Loucy (cell line): ENCODE data around the gene CERS6.
A peak's percentile ranks its signal among the peaks of the same experiment; 100 is the strongest.

ENCODE experiments used
- H2AFZ ChIP-seq: fragments of 200-600 bp; sonication (generic); 2 replicates; pipeline ENCODE4 v1.6.0; 2016; ENCODE audit warnings: antibody characterized with exemption, mild to moderate bottlenecking, low read length, moderate library complexity
- H3F3A ChIP-seq: fragments of 200-600 bp; 2 replicates; pipeline ENCODE4 v1.6.0; 2016; ENCODE audit warnings: antibody characterized with exemption, low read depth, mild to moderate bottlenecking
- H3K27me3 ChIP-seq: fragments of 200-600 bp; sonication (generic); 2 replicates; pipeline ENCODE4 v1.6.1; 2014; ENCODE audit warnings: low read length, mild to moderate bottlenecking; ENCODE audit not compliant: insufficient read depth, poor library complexity, severe bottlenecking
- H3K36me3 ChIP-seq: fragments of 200-600 bp; sonication (generic); 2 replicates; pipeline ENCODE4 v1.6.1; 2016; ENCODE audit warnings: low read length; ENCODE audit not compliant: insufficient read depth
- H3K4me1 ChIP-seq: fragments of 200-600 bp; sonication (generic); 2 replicates; pipeline ENCODE4 v1.5.1; 2014; ENCODE audit warnings: low read length, mild to moderate bottlenecking; ENCODE audit not compliant: insufficient read depth, poor library complexity, severe bottlenecking
- H3K4me2 ChIP-seq: fragments of 200-600 bp; sonication (generic); 2 replicates; pipeline ENCODE4 v1.6.0; 2014; ENCODE audit warnings: antibody characterized with exemption, low read length, low read depth, mild to moderate bottlenecking; ENCODE audit not compliant: poor library complexity, severe bottlenecking
- H3K4me3 ChIP-seq: fragments of 200-600 bp; sonication (generic); 2 replicates; pipeline ENCODE4 v1.5.1; 2014; ENCODE audit warnings: low read length, mild to moderate bottlenecking, mixed read lengths; ENCODE audit not compliant: poor library complexity, severe bottlenecking
- H3K79me2 ChIP-seq: fragments of 200-600 bp; sonication (generic); 2 replicates; pipeline ENCODE4 v1.6.1; 2014; ENCODE audit warnings: low read length; ENCODE audit not compliant: insufficient read depth
- H3K9ac ChIP-seq: fragments of 200-600 bp; sonication (generic); 2 replicates; pipeline ENCODE4 v1.6.0; 2014; ENCODE audit warnings: mild to moderate bottlenecking, low read depth, low read length, moderate library complexity; ENCODE audit not compliant: poor library complexity, severe bottlenecking
- H3K9me2 ChIP-seq: fragments of 200-600 bp; sonication (generic); replicated peaks from 2 replicates; pipeline ENCODE4 v1.6.1; 2016; ENCODE audit warnings: low read depth, low read length, mixed read lengths
- H3K9me3 ChIP-seq: fragments of 200-600 bp; sonication (generic); 2 replicates; pipeline ENCODE4 v1.6.1; 2014; ENCODE audit warnings: mild to moderate bottlenecking, antibody characterized with exemption, low read length, low read depth; ENCODE audit not compliant: insufficient read depth
- H4K20me1 ChIP-seq: fragments of 200-600 bp; sonication (generic); 2 replicates; pipeline ENCODE4 v1.6.0; 2014; ENCODE audit warnings: antibody characterized with exemption, low read length, mild to moderate bottlenecking; ENCODE audit not compliant: insufficient read depth, poor library complexity, severe bottlenecking
- EZH2phosphoT487 ChIP-seq: fragments of 200-600 bp; IDR thresholded peaks from 2 replicates; pipeline ENCODE4 v1.6.1; 2018; ENCODE audit warnings: antibody characterized with exemption, mild to moderate bottlenecking, moderate library complexity, borderline replicate concordance
- TF ChIP-seq, protein P1 (sequence below): fragments of 200-600 bp; sonication (generic); conservative IDR thresholded peaks from 2 replicates; pipeline ENCODE4 v1.5.1; 2014; ENCODE audit warnings: mild to moderate bottlenecking, antibody characterized with exemption, low read length

Gene CERS6

DNA sequence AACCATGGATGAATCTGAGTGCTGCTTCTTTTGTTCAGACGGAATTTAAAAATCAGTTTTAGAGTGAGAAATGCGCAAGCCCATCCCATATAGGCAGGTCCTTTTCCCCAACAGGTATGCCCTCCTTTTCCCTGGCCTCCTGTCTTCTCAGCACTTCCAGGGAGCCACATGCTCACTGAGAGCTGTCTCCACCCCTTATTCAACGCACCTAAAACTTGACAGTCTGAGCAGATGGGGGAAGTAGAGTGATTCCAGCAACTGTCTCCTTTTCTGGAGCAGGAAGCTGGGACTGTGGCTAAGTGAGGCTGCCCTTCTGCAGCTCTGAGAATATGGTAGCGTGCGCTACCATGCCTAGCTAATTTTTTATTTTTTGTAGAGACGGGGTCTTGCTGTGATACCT lies 293.2 kb downstream of the CERS6 start:
- H3K4me3 ChIP-seq, result no peak overlapping the region
- H3K4me2 ChIP-seq, result no peak overlapping the region
- no peaks in the 10 kb centered on the region for H3K9me3 ChIP-seq
- no peak for TF ChIP-seq EZH2phosphoT487
- TF ChIP-seq, protein P1, sequence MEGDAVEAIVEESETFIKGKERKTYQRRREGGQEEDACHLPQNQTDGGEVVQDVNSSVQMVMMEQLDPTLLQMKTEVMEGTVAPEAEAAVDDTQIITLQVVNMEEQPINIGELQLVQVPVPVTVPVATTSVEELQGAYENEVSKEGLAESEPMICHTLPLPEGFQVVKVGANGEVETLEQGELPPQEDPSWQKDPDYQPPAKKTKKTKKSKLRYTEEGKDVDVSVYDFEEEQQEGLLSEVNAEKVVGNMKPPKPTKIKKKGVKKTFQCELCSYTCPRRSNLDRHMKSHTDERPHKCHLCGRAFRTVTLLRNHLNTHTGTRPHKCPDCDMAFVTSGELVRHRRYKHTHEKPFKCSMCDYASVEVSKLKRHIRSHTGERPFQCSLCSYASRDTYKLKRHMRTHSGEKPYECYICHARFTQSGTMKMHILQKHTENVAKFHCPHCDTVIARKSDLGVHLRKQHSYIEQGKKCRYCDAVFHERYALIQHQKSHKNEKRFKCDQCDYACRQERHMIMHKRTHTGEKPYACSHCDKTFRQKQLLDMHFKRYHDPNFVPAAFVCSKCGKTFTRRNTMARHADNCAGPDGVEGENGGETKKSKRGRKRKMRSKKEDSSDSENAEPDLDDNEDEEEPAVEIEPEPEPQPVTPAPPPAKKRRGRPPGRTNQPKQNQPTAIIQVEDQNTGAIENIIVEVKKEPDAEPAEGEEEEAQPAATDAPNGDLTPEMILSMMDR, result no peak
- H3K36me3 ChIP-seq, result no peaks in the 10 kb centered on the region
- H3K79me2 ChIP-seq, result no peaks in the 10 kb centered on the region
- H4K20me1 ChIP-seq, result no peaks in the 10 kb centered on the region
- H2AFZ ChIP-seq, result no peak overlapping the region
- H3K27me3 ChIP-seq, result no peaks in the 10 kb centered on the region
- peaks cover 46% of the 10 kb centered on the region for H3K4me1 ChIP-seq
- H3K9me2 ChIP-seq, result no peaks in the 10 kb centered on the region
- H3F3A ChIP-seq, result no peaks in the 10 kb centered on the region
- no peak overlapping the region for H3K9ac ChIP-seq

DNA sequence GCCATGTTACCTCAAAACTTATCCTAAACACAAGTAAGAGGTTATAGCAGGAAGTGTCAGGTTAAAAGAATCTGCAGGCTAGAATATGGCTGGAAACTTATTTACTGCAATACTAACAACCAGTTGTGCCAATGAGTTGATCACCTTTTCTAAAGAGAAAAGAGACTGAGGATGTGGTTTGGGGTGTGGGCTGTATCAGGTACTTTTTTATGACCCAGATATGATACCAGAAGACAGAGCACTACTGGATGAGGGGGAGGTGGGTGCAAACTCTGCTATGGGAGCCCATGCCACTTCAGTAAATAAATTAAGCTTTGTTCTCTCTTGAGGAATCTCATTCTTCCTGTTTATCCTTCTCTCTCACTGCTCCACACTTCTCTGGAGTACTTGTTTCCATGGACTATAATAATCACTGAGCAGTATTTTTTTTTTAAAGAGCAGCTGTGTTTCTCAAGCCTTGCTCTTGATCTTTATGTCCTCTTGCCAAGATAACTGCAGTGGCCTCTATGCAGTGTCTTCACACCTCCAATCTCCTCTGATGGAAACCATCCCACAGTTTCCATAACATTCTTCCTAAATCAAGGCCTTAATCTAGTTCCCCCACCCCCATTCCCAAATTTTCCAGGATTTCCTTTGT lies 295.1 kb downstream of the CERS6 start:
- TF ChIP-seq, protein P1, result no peak
- TF ChIP-seq EZH2phosphoT487, result no peak
- H3K27me3 ChIP-seq, result no peaks in the 10 kb centered on the region
- H3K9me3 ChIP-seq, result no peaks in the 10 kb centered on the region
- no peak overlapping the region for H2AFZ ChIP-seq
- no peak overlapping the region for H3K9ac ChIP-seq
- no peaks in the 10 kb centered on the region for H3F3A ChIP-seq
- no peaks in the 10 kb centered on the region for H3K79me2 ChIP-seq
- H3K36me3 ChIP-seq, result no peaks in the 10 kb centered on the region
- H3K9me2 ChIP-seq, result no peaks in the 10 kb centered on the region
- H3K4me3 ChIP-seq, result peak overlapping the region; percentile 21
- peak overlapping the region; percentile 61 for H3K4me2 ChIP-seq
- H4K20me1 ChIP-seq, result no peaks in the 10 kb centered on the region
- peaks cover 62% of the 10 kb centered on the region for H3K4me1 ChIP-seq

DNA sequence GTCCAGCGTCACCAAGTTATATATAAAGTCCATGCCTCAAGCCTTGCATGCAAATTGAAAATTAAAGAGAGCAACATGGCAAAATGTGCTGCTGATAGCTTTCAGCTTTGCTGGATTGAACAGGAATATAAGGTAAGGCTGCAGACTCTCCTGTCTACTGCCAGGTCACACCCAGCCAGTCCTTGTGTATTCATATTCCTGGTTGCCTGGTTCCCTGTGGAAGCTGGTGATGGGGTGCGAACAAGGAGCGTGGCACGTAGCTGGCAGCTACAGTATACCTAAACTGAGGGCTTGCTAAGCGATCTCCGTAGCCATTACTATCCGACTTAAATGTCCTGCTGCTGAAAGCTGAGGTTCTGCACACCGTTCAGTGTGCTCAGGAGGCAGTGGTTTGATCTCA lies 296.3 kb downstream of the CERS6 start:
- no peaks in the 10 kb centered on the region for H3K27me3 ChIP-seq
- no peak overlapping the region for H2AFZ ChIP-seq
- H3K4me1 ChIP-seq, result peaks cover 72% of the 10 kb centered on the region
- H4K20me1 ChIP-seq, result no peaks in the 10 kb centered on the region
- no peak overlapping the region for H3K4me2 ChIP-seq
- no peaks in the 10 kb centered on the region for H3K36me3 ChIP-seq
- H3K79me2 ChIP-seq, result no peaks in the 10 kb centered on the region
- H3K9ac ChIP-seq, result no peak overlapping the region
- no peak overlapping the region for H3K4me3 ChIP-seq
- H3F3A ChIP-seq, result no peaks in the 10 kb centered on the region
- no peaks in the 10 kb centered on the region for H3K9me2 ChIP-seq
- TF ChIP-seq, protein P1, result no peak
- TF ChIP-seq EZH2phosphoT487, result no peak
- H3K9me3 ChIP-seq, result no peaks in the 10 kb centered on the region
